ENCODE data around the gene PSME3IP1.

GRCh38 chr16:57125376-57125775 lies 60.5 kb downstream of the PSME3IP1 start:
- TF ChIP-seq SNRNP70 (optimal IDR thresholded peaks at IDR 0.05; ENCODE audit: low read depth, low read length) (no peak), NFATC3 (IDR thresholded peaks at IDR 0.05) (no peak), TEAD4 (IDR thresholded peaks at IDR 0.05; ENCODE audit: low read length) (no peak), TEAD4 (CRISPR knock-in tag; IDR thresholded peaks at IDR 0.05; ENCODE audit: borderline replicate concordance) (no peak), BCLAF1 (IDR thresholded peaks at IDR 0.05; ENCODE audit: borderline replicate concordance in 1 of 2, control insufficient read depth in 1 of 2, low read depth in 2 of 2, low read length in 1 of 2) (no peak), SOX6 (IDR thresholded peaks at IDR 0.05) (no peak), USF2 (CRISPR knock-in tag; IDR thresholded peaks at IDR 0.05) (no peak), CEBPB (tag; IDR thresholded peaks at IDR 0.05) (no peak), ELK3 (CRISPR knock-in tag; IDR thresholded peaks at IDR 0.05) (no peak)

Measured in K562 (cell line).